K562 (cell line): ENCODE data around the gene TTN. TPM values are rescaled to one million over a fixed set of nuclear protein-coding genes. Genes with fewer than 3 reads are reported as not detected.
A peak's percentile ranks its signal among the peaks of the same experiment; 100 is the strongest.

Experiments
- ATAC-seq: fragments of 200-7000 bp; cut with Tn5 transposase; 3 replicates; pipeline ENCODE4 v1.9.1; 2020; ENCODE audit warnings: moderate library complexity
- BruUV-seq: library from RNA; stranded (reverse); fragments of 400-500 nt; replicated peaks from 2 replicates; lab custom pipeline; 2021; lab: Mats Ljungman, UMichigan
- CTCF ChIA-PET: fragments of 300-600 bp; formaldehyde crosslinking; extraction: SDS; loops from one replicate; lab custom pipeline; 2021; ENCODE audit warnings: low intra/inter-chr PET ratio; lab: Yijun Ruan, JAX
- POLR2A ChIA-PET: fragments of 300-600, 350-650 bp; sonication (Branson Sonifier 250); formaldehyde crosslinking; extraction: SDS; loops from one replicate; lab custom pipeline; 2021; ENCODE audit warnings: antibody characterized with exemption, inconsistent platforms; lab: Yijun Ruan, JAX
- DNase-seq, 4 experiments: peaks; one replicate each; pipeline versions ENCODE4 v3.0.0 to v3.0.0-alpha.2; 2011 to 2018; ENCODE audit warnings: low spot score in 3 of 4, mixed read lengths in 3 of 4; ENCODE audit errors: extremely low read depth in 1 of 4
- FAIRE-seq: peaks from 2 replicates; lab custom pipeline; 2011; peaks lifted over from hg19 to GRCh38; lab: Jason Lieb, UNC
- H2AFZ ChIP-seq: 2 replicates; pipeline ENCODE4 v1.6.0; 2011; ENCODE audit warnings: low read depth, low read length, control low read depth, inconsistent platforms
- H3K27ac ChIP-seq: fragments of 200-600 bp; 3 replicates; pipeline ENCODE4 v1.8.0; 2011; ENCODE audit warnings: low read depth, mild to moderate bottlenecking, control low read depth, inconsistent platforms, low read length, moderate library complexity, mixed read lengths; ENCODE audit errors: extremely low read depth
- H3K27me3 ChIP-seq, 2 experiments: fragments of 300-600 bp in 1 of 2; 2 replicates in 1 of 2; 3 replicates in 1 of 2; pipeline versions ENCODE4 v1.6.0 to v1.8.0; 2011; ENCODE audit warnings: inconsistent platforms in 2 of 2, low read length in 2 of 2, mild to moderate bottlenecking in 1 of 2, mixed read lengths in 1 of 2, moderate library complexity in 1 of 2; ENCODE audit not compliant: control insufficient read depth in 2 of 2, insufficient read depth in 2 of 2
- H3K36me3 ChIP-seq: fragments of 300-600 bp; 3 replicates; pipeline ENCODE4 v1.8.0; 2011; ENCODE audit warnings: mild to moderate bottlenecking, low read length, inconsistent platforms; ENCODE audit not compliant: control insufficient read depth, insufficient read depth
- H3K4me1 ChIP-seq, 2 experiments: fragments of 200-600 bp in 1 of 2; replicated peaks in 1 of 2; 2 replicates in 1 of 2; 3 replicates in 1 of 2; pipeline versions ENCODE4 v1.5.1 to v1.8.0; 2011; ENCODE audit warnings: inconsistent platforms in 2 of 2, low read length in 2 of 2, mild to moderate bottlenecking in 1 of 2, mixed read lengths in 1 of 2, moderate library complexity in 1 of 2; ENCODE audit not compliant: control insufficient read depth in 2 of 2, insufficient read depth in 2 of 2
- H3K4me2 ChIP-seq: 2 replicates; pipeline ENCODE4 v1.6.1; 2011; ENCODE audit warnings: low read length, control low read depth, inconsistent platforms, mixed read lengths; ENCODE audit not compliant: insufficient read depth
- H3K4me3 ChIP-seq: fragments of 200-600 bp; sonication (generic), shearing (Covaris generic); 2 replicates; pipeline ENCODE4 v1.5.1; 2016; ENCODE audit warnings: control low read depth, inconsistent platforms
- H3K79me2 ChIP-seq: fragments of 200-600 bp; 3 replicates; pipeline ENCODE4 v1.8.0; 2011; ENCODE audit warnings: low read length, inconsistent platforms; ENCODE audit not compliant: control insufficient read depth, insufficient read depth
- H3K9ac ChIP-seq, 2 experiments: 2 replicates each; pipeline versions ENCODE4 v1.6.0 to v1.6.1; 2011; ENCODE audit warnings: low read depth in 2 of 2, low read length in 2 of 2, control low read depth in 1 of 2, inconsistent platforms in 1 of 2, mild to moderate bottlenecking in 1 of 2, mixed read lengths in 1 of 2; ENCODE audit not compliant: insufficient read depth in 1 of 2
- H3K9me1 ChIP-seq: one replicate; pipeline ENCODE4 v1.6.0; 2011; ENCODE audit warnings: inconsistent platforms, mild to moderate bottlenecking, low read length, moderate library complexity; ENCODE audit not compliant: control insufficient read depth, insufficient read depth
- H3K9me3 ChIP-seq: replicated peaks from 2 replicates; pipeline ENCODE4 v1.5.1; 2011; ENCODE audit warnings: low read depth, low read length, inconsistent platforms; ENCODE audit not compliant: control insufficient read depth, insufficient read depth
- H4K20me1 ChIP-seq: replicated peaks from 2 replicates; pipeline ENCODE4 v1.6.1; 2011; ENCODE audit warnings: low read length, inconsistent platforms, mixed read lengths; ENCODE audit not compliant: control insufficient read depth, insufficient read depth
- CEBPG ChIP-seq, 3 experiments: fragments of 200-800 bp in 1 of 3; sonication (Bioruptor generic) in 1 of 3; sonication (generic) in 1 of 3; formaldehyde crosslinking in 1 of 3; IDR thresholded peaks in 2 of 3; conservative IDR thresholded peaks in 1 of 3; 2 replicates each; pipeline versions ENCODE4 v1.6.1 to v1.8.0; 2016 to 2022; ENCODE audit warnings: missing compliant biosample characterization in 2 of 3, missing genetic modification characterization in 2 of 3, mild to moderate bottlenecking in 1 of 3, missing genetic modification reagents in 1 of 3
- DACH1 ChIP-seq: fragments of 450-650 bp; IDR thresholded peaks from 2 replicates; pipeline ENCODE4 v1.6.1; 2018; ENCODE audit not compliant: partially characterized antibody
- FOXA3 ChIP-seq, 2 experiments: fragments of 450-650 bp in 1 of 2; sonication (generic) in 1 of 2; formaldehyde crosslinking; IDR thresholded peaks in 1 of 2; conservative IDR thresholded peaks in 1 of 2; 2 replicates each; pipeline versions ENCODE4 v1.4.0 to v1.8.0; 2020 to 2022; ENCODE audit warnings: mild to moderate bottlenecking in 2 of 2, missing genetic modification reagents in 1 of 2
- ILF3 ChIP-seq: fragments of 450-650 bp; IDR thresholded peaks from 2 replicates; pipeline ENCODE4 v1.6.1; 2018; ENCODE audit warnings: antibody characterized with exemption, mild to moderate bottlenecking, moderate library complexity, borderline replicate concordance
- RAD21 ChIP-seq, 2 experiments: fragments of 250-450 bp in 1 of 2; fragments of 450-650 bp in 1 of 2; sonication (Bioruptor Pico) in 1 of 2; formaldehyde crosslinking in 1 of 2; IDR thresholded peaks in 1 of 2; conservative IDR thresholded peaks in 1 of 2; 2 replicates each; pipeline versions ENCODE4 v1.4.0 to v1.8.0; 2020 to 2022; ENCODE audit warnings: mild to moderate bottlenecking in 2 of 2, moderate library complexity in 1 of 2
- TEAD4 ChIP-seq, 2 experiments: sonication (generic) in 1 of 2; formaldehyde crosslinking in 1 of 2; IDR thresholded peaks; 2 replicates each; pipeline versions ENCODE4 v1.6.1 to v1.8.0; 2012 to 2022; ENCODE audit warnings: borderline replicate concordance in 1 of 2, inconsistent platforms in 1 of 2, low read length in 1 of 2, mild to moderate bottlenecking in 1 of 2, missing genetic modification reagents in 1 of 2
- ZNF175 ChIP-seq: fragments of 200-800 bp; sonication (Bioruptor generic); IDR thresholded peaks from 2 replicates; pipeline ENCODE4 v1.6.1; 2016; ENCODE audit warnings: low read depth, mild to moderate bottlenecking, missing genetic modification characterization, missing compliant biosample characterization
- WGBS: fragments of 100-300 bp; shearing (Covaris generic); methylation state at CpG from one replicate; pipeline ENCODE4 v1.1.6; 2016; ENCODE audit warnings: low coverage, mixed read lengths; ENCODE audit not compliant: insufficient coverage; ENCODE audit errors: missing lambda C conversion rate; 5-methylcytosine and 5-hydroxymethylcytosine counted together
- in situ Hi-C: fragments of 300-500 bp; cut with MboI; formaldehyde crosslinking; loops from 4 replicates; pipeline ENCODE4 v1.15.0; 2018; ENCODE audit warnings: inconsistent platforms, mixed read lengths
- intact Hi-C: fragments of 100-400 bp; cut with micrococcal nuclease; formaldehyde crosslinking; loops from 2 replicates; pipeline ENCODE4 v1.14.2; 2022
- polyA plus RNA-seq, 8 experiments: library from polyadenylated mRNA; depleted of rRNA in 4 of 8; stranded (reverse) in 5 of 8; unstranded in 3 of 8; fragments of >200 nt; fragmentation: Nextera tagmentation in 2 of 8; fragmentation: Illumina TruSeq in 1 of 8; extraction: Ambion mirVana in 2 of 8; extraction: Trizol in 1 of 8; gene quantifications; 2 replicates each; pipeline versions ENCODE4 v1.2.1 to v1.2.3, GENCODE V29; 2011 to 2014; ENCODE audit warnings: inconsistent platforms in 1 of 8, missing spikeins in 1 of 8
- total RNA-seq, 7 experiments: library from RNA; depleted of rRNA in 6 of 7; stranded (reverse); fragments of >200 nt in 6 of 7; fragmentation: Illumina TruSeq in 2 of 7; extraction: Trizol in 2 of 7; gene quantifications; 2 replicates each; pipeline versions ENCODE4 v1.2.1 to v1.2.3, GENCODE V29; 2011 to 2021; ENCODE audit warnings: low replicate concordance in 1 of 7
- TF ChIP-seq, protein P1 (sequence below): fragments of 250-450 bp; sonication (Bioruptor Pico); IDR thresholded peaks from 2 replicates; pipeline ENCODE4 v1.5.1; 2021; ENCODE audit warnings: mild to moderate bottlenecking
- TF ChIP-seq, protein P2 (sequence below): fragments of 250-450 bp; sonication (Bioruptor Pico); IDR thresholded peaks from 2 replicates; pipeline ENCODE4 v1.8.0; 2022; ENCODE audit warnings: inconsistent platforms
- TF ChIP-seq, protein P3 (sequence below), 3 experiments: IDR thresholded peaks in 2 of 3; conservative IDR thresholded peaks in 1 of 3; 2 replicates each; pipeline ENCODE4 v1.5.1; 2011 to 2012; ENCODE audit warnings: low read length in 3 of 3, mild to moderate bottlenecking in 3 of 3, control low read depth in 2 of 3, improper control_type of control experiment in 1 of 3, inconsistent platforms in 1 of 3, low read depth in 1 of 3, mixed read lengths in 1 of 3, moderate library complexity in 1 of 3; ENCODE audit not compliant: insufficient read depth in 2 of 3

The TTN gene
- total and polyA plus RNA-seq, 9 of the 15 experiments (the other 6 are each of a cell fraction or from before 2014, with no cell fraction given), result under 0.01 to 0.20 (median 0.04) TPM; not detected in 1

GRCh38 chr2:178702361-178702760, 104.9 kb downstream of the TTN start (continued):
- TF ChIP-seq ILF3 (no peak), FOXA3 (CRISPR knock-in tag; conservative IDR thresholded peaks at IDR 0.05 in 1 of 2, IDR thresholded peaks at IDR 0.05 in 1 of 2) (no peak)

DNA sequence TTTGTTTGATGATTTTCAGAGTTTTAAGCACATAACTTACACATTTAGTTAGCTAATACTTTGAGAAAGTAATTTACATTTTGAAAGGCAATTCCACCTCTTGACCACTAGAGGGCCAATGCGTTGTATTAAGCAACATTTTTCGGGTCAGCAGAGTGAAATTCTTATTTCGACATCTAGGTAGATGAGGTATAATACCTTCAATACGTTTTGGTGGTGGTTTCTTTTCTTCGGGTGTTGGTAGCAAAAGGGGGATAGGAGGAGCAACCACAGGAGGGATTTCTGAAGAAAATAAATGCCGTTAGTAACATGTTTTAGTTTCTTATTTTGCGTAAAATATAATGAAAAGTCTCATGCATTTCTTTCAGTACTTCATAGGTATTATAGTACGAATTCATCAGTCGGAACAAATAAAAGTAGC, 106.3 kb downstream of the TTN start:
- DNase-seq, result peak; percentile 44 to 49 (median 48)
- Histone ChIP-seq H3K27ac (no peak overlapping the region), H3K27me3 (0 out of 5 replicates have a peak, but pooled peaks cover 0 to 3% of the 10 kb centered on the region in 2 experiments), H3K9me3 (no peaks in the 10 kb centered on the region), H3K9ac (no peak overlapping the region), H3K4me2 (no peak overlapping the region), H3K4me3 (no peak overlapping the region), H2AFZ (no peak overlapping the region), H3K9me1 (no peaks in the 10 kb centered on the region), H4K20me1 (no peaks in the 10 kb centered on the region), H3K79me2 (no peaks in the 10 kb centered on the region), H3K36me3 (no peaks in the 10 kb centered on the region), H3K4me1 (no peaks in the 10 kb centered on the region)
- no TSS peak for BruUV-seq
- intact Hi-C loops (loop anchor here (5.0 kb wide), 1 partner anchor 1051 kb away; no protein-coding TSS in a partner anchor), in situ Hi-C loops (no loop called here)
- WGBS, result 7% methylated on average over 9 of the region's 9 CpGs
- POLR2A ChIA-PET, result interaction anchor here (0.8 to 1.0 kb wide), 2 partner anchors 10 to 61 kb away, joined by 3 to 4 read pairs; no protein-coding TSS in a partner anchor
- peak; percentile 67 for ATAC-seq
- FAIRE-seq, result peak; percentile 82
- CTCF ChIA-PET, result interaction anchor here (0.5 kb wide), 1 partner anchor 25 kb away, joined by 3 read pairs; no protein-coding TSS in a partner anchor
- TF ChIP-seq, protein P1, sequence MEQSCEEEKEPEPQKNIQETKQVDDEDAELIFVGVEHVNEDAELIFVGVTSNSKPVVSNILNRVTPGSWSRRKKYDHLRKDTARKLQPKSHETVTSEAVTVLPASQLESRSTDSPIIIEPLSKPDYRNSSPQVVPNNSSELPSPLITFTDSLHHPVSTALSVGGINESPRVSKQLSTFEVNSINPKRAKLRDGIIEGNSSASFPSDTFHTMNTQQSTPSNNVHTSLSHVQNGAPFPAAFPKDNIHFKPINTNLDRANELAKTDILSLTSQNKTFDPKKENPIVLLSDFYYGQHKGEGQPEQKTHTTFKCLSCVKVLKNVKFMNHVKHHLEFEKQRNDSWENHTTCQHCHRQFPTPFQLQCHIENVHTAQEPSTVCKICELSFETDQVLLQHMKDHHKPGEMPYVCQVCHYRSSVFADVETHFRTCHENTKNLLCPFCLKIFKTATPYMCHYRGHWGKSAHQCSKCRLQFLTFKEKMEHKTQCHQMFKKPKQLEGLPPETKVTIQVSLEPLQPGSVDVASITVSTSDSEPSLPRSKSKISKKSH, result no peak
- TF ChIP-seq, protein P2, sequence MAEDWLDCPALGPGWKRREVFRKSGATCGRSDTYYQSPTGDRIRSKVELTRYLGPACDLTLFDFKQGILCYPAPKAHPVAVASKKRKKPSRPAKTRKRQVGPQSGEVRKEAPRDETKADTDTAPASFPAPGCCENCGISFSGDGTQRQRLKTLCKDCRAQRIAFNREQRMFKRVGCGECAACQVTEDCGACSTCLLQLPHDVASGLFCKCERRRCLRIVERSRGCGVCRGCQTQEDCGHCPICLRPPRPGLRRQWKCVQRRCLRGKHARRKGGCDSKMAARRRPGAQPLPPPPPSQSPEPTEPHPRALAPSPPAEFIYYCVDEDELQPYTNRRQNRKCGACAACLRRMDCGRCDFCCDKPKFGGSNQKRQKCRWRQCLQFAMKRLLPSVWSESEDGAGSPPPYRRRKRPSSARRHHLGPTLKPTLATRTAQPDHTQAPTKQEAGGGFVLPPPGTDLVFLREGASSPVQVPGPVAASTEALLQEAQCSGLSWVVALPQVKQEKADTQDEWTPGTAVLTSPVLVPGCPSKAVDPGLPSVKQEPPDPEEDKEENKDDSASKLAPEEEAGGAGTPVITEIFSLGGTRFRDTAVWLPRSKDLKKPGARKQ (CRISPR knock-in tag), result 0 out of 2 replicates have a peak, but pooled peaks have one; percentile 50
- peak; percentile 14 for TF ChIP-seq DACH1
- peak; percentile 33 to 61 for TF ChIP-seq RAD21 (CRISPR knock-in tag; conservative IDR thresholded peaks at IDR 0.05 in 1 of 2, IDR thresholded peaks at IDR 0.05 in 1 of 2)
- 0 out of 2 replicates have a peak, but pooled peaks have one; percentile 9 for TF ChIP-seq TEAD4 (IDR thresholded peaks at IDR 0.05; ENCODE audit: low read length)
- no peak for TF ChIP-seq TEAD4 (CRISPR knock-in tag; IDR thresholded peaks at IDR 0.05; ENCODE audit: borderline replicate concordance)
- no peak for TF ChIP-seq ZNF175 (CRISPR knock-in tag)
- TF ChIP-seq, protein P3, sequence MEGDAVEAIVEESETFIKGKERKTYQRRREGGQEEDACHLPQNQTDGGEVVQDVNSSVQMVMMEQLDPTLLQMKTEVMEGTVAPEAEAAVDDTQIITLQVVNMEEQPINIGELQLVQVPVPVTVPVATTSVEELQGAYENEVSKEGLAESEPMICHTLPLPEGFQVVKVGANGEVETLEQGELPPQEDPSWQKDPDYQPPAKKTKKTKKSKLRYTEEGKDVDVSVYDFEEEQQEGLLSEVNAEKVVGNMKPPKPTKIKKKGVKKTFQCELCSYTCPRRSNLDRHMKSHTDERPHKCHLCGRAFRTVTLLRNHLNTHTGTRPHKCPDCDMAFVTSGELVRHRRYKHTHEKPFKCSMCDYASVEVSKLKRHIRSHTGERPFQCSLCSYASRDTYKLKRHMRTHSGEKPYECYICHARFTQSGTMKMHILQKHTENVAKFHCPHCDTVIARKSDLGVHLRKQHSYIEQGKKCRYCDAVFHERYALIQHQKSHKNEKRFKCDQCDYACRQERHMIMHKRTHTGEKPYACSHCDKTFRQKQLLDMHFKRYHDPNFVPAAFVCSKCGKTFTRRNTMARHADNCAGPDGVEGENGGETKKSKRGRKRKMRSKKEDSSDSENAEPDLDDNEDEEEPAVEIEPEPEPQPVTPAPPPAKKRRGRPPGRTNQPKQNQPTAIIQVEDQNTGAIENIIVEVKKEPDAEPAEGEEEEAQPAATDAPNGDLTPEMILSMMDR (IDR thresholded peaks at IDR 0.05 in 2 of 3, conservative IDR thresholded peaks at IDR 0.05 in 1 of 3; ENCODE audit: insufficient read depth in 2 of 3, low read depth in 1 of 3, low read length in 3 of 3), result peak; percentile 66 to 87 (median 87)
- peak; percentile 81 for TF ChIP-seq CEBPG (CRISPR knock-in tag; IDR thresholded peaks at IDR 0.05)
- peak; percentile 88 to 98 for TF ChIP-seq CEBPG (tag; conservative IDR thresholded peaks at IDR 0.05 in 1 of 2, IDR thresholded peaks at IDR 0.05 in 1 of 2)
